Tibial artery (tissue), 4 donors: ENCODE data around the gene FAM53B.

Experiments
- DNase-seq, 2 donors: peaks; one replicate each; pipeline ENCODE4 v3.0.0-alpha.2; 2019
- H3K27ac ChIP-seq, 2 donors: fragments of 200-600 bp; sonication (generic) in 1 of 2; 1 replicate in 1 of 2; 2 replicates in 1 of 2; pipeline ENCODE4 v1.5.1; 2018 to 2019; ENCODE audit warnings: mild to moderate bottlenecking in 1 of 2
- H3K27me3 ChIP-seq, 2 donors: fragments of 200-600 bp; sonication (generic) in 1 of 2; one replicate each; pipeline versions ENCODE4 v1.5.1 to v1.6.0; 2016 to 2019
- H3K36me3 ChIP-seq, 3 donors: fragments of 200-600 bp; sonication (generic) in 2 of 3; one replicate each; pipeline ENCODE4 v1.5.1; 2016 to 2019; ENCODE audit warnings: mild to moderate bottlenecking in 2 of 3
- H3K4me1 ChIP-seq, 4 donors: fragments of 200-600 bp; sonication (generic) in 2 of 4; 1 replicate in 3 of 4; 2 replicates in 1 of 4; pipeline ENCODE4 v1.5.1; 2016 to 2019
- H3K4me3 ChIP-seq, 2 donors: fragments of 200-600 bp; sonication (generic) in 1 of 2; 1 replicate in 1 of 2; 2 replicates in 1 of 2; pipeline ENCODE4 v1.5.1; 2018 to 2019; ENCODE audit warnings: mild to moderate bottlenecking in 2 of 2
- H3K9me3 ChIP-seq, 3 donors: fragments of 200-600 bp; sonication (generic) in 1 of 3; one replicate each; pipeline ENCODE4 v1.5.1; 2016 to 2019
- CTCF ChIP-seq, 2 experiments: fragments of 200-600 bp in 1 of 2; fragments of 450-650 bp in 1 of 2; IDR thresholded peaks; one replicate each; pipeline ENCODE4 v1.5.1; 2017 to 2019; ENCODE audit warnings: antibody characterized with exemption in 2 of 2, mild to moderate bottlenecking in 1 of 2, moderate library complexity in 1 of 2
- intact Hi-C: fragments of 100-400 bp; cut with DNase I; formaldehyde crosslinking; loops from one replicate; pipeline ENCODE4 v1.15.0; 2023; ENCODE audit warnings: low total_unique reads

The FAM53B gene

GRCh38 chr10:124745673-124746072, 1.5 kb upstream of the FAM53B start:
- no peak overlapping the region for H3K4me3 ChIP-seq
- peaks cover 3 to 6% (median 3%) of the 10 kb centered on the region in 3 donors for H3K36me3 ChIP-seq
- TF ChIP-seq CTCF (IDR thresholded peaks at IDR 0.05), result peak in 1 of 2 experiments; percentile 34
- no peak for DNase-seq
- H3K27ac ChIP-seq, result peak overlapping the region in 1 of 2 donors; percentile 84
- H3K27me3 ChIP-seq, result no peaks in the 10 kb centered on the region
- intact Hi-C loops, result loop anchor here (10.0 kb wide), 1 partner anchor 91 kb away; no protein-coding TSS in a partner anchor
- no peaks in the 10 kb centered on the region for H3K9me3 ChIP-seq
- peaks cover 0 to 38% (median 23%) of the 10 kb centered on the region in 4 donors for H3K4me1 ChIP-seq

GRCh38 chr10:124745252-124745651, 1.1 kb upstream of the FAM53B start:
- no peaks in the 10 kb centered on the region for H3K27me3 ChIP-seq
- DNase-seq, result no peak
- TF ChIP-seq CTCF (IDR thresholded peaks at IDR 0.05), result no peak
- H3K4me3 ChIP-seq, result no peak overlapping the region
- peak overlapping the region; percentile 80 to 84 for H3K27ac ChIP-seq
- intact Hi-C loops, result loop anchor here (10.0 kb wide), 1 partner anchor 90 kb away; no protein-coding TSS in a partner anchor
- no peaks in the 10 kb centered on the region for H3K9me3 ChIP-seq
- peaks cover 3 to 6% (median 3%) of the 10 kb centered on the region in 3 donors for H3K36me3 ChIP-seq
- H3K4me1 ChIP-seq, result peaks cover 0 to 40% (median 27%) of the 10 kb centered on the region in 4 donors

DNA sequence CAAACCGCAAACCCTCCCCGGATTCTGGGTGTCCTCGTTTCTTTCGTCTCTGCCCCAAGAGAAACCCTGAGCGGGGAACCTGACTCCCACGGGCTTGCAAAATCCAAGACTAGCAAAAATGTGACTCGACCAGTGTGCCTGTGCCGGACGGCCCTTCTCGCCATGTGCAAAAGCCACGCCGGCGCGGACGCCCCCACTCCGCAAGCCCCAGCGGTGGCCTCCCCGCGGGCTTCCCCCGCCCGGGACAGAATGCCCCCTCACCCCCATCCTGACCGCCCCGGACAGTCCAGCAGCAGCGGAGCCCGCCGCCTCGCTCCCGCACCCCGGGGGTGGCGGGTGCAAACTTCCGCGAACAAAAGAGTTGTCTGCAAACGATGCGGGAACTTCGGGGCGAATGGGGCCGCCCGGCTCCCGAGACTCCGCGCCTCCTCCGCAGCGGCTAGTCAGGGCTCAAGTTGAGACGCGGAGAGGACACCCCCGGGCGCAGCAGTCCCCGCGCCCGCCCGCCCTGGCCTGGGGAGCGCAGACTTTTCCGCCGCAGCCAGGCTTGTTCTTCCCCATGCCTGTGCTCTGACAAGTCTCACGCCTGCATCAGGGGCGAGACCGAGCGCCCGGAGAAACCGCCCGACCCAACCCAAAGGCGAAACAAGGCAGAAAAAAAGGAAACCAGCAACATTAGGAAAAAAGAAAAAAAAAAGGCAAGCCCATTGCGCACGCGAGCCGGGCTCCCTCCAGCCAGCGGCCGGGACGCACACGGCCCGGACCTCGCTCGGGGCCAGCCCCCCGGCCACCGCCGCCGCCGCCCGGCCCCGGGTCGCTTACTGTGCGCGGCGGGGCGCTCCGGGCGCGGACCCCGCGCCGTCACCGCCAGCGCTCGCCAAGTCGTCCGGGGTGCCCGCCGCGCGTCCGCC, 732 bp downstream of the FAM53B start:
- peaks cover 3 to 6% (median 3%) of the 10 kb centered on the region in 3 donors for H3K36me3 ChIP-seq
- no peaks in the 10 kb centered on the region for H3K9me3 ChIP-seq
- H3K27me3 ChIP-seq, result no peaks in the 10 kb centered on the region
- no peak for TF ChIP-seq CTCF (IDR thresholded peaks at IDR 0.05)
- H3K4me3 ChIP-seq, result peak overlapping the region; percentile 61 to 65
- peak overlapping the region; percentile 53 to 84 for H3K27ac ChIP-seq
- no peak for DNase-seq
- intact Hi-C loops, result loop anchor here (10.0 kb wide), 1 partner anchor 89 kb away; no protein-coding TSS in a partner anchor
- H3K4me1 ChIP-seq, result peaks cover 0 to 46% (median 32%) of the 10 kb centered on the region in 4 donors

DNA sequence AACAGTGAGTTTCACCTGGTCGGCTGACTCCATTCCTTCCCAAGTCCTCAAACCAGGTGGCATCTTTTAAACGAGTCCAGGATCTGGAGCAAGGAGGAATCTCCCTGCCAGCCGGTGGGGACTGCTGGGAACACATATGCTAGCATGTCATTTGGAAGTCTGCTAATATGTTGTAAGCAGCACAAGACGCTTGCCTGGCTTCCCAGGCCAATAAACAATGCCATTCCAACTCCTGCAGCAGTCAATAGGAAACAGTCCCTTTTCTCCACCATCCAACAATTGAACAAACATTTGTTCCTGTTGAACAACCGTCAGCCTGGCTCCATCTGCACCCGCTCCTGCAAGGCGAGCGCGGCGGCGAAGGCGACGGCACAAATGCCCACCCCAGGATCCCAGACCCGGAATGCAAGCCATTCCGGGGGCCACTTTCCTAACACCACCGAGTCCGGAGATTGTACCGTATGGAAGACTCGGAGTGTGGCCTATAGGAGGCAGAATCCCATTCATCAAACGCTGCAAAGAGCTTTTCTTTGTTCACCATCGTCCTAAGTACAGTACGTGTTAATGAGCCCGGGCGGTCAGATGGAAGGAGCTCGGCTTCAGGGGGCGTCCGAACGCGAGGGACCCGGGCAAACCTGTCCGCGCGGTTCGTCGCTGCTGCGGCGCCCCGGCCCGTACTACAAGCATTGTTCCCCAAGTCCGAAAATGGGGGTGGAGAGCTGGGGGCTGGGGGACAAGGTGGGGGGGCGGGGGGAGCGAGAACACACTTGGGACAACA, 1.6 kb downstream of the FAM53B start:
- Histone ChIP-seq H3K27me3 (no peaks in the 10 kb centered on the region), H3K36me3 (no peaks in the 10 kb centered on the region), H3K27ac (peak overlapping the region; percentile 53 to 84), H3K9me3 (no peaks in the 10 kb centered on the region), H3K4me1 (peaks cover 0 to 47% (median 34%) of the 10 kb centered on the region in 4 donors), H3K4me3 (peak overlapping the region; percentile 61 to 65)
- intact Hi-C loops, result loop anchor here (10.0 kb wide), 1 partner anchor 88 kb away; no protein-coding TSS in a partner anchor
- TF ChIP-seq CTCF (IDR thresholded peaks at IDR 0.05), result peak in 1 of 2 experiments; percentile 6
- DNase-seq, result no peak

- no peaks in the 10 kb centered on the region for H3K27me3 ChIP-seq
- peak overlapping the region; percentile 24 to 53 for H3K27ac ChIP-seq
- no peaks in the 10 kb centered on the region for H3K9me3 ChIP-seq
- H3K36me3 ChIP-seq, result no peaks in the 10 kb centered on the region
- H3K4me1 ChIP-seq, result peaks cover 0 to 54% (median 39%) of the 10 kb centered on the region in 4 donors
- DNase-seq, result no peak
- H3K4me3 ChIP-seq, result peak overlapping the region; percentile 61 to 65
- intact Hi-C loops, result loop anchor here (2.0 to 10.0 kb wide), 2 partner anchors 87 to 211 kb away; no protein-coding TSS in a partner anchor
- no peak for TF ChIP-seq CTCF (IDR thresholded peaks at IDR 0.05)
These were observed 2.2 kb downstream of the FAM53B start for GRCh38 chr10:124741922-124742412.
